ENCODE data around the gene IL20RB. TPM values are rescaled to one million over a fixed set of nuclear protein-coding genes. Genes with fewer than 3 reads are reported as not detected.

Gene IL20RB
- total and polyA plus RNA-seq, 2 of the 13 experiments (the other 11 are each of a cell fraction or from before 2014, with no cell fraction given), result 0.22 to 0.32 TPM

DNA sequence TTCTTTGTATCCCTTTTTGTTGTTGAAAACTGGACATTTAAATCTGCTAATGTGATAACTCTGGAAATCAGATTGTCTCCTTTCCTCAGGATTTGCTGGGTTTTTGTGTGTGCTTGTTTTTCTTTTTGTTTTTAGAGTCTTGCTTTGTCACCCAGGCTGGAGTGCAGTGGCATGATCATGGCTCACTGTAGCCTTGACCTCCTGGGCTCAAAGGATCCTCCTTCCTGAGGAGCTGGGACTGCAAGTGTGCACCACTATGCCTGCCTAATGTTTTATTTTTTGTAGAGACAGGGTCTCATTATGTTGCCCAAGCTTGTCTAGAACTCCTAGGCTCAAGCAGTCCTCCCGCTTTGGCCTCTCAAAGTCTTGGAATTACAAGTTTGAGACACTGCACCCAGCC lies 44.6 kb upstream of the IL20RB start:
- Histone ChIP-seq H4K20me1 (ENCODE audit: insufficient read depth, low read length) (peaks cover 5% of the 10 kb centered on the region; the same call in 1 of the 2 replicates), H3K27ac (ENCODE audit: extremely low read length, insufficient read depth, low read length) (peak overlapping the region; percentile 19), H2AFZ (ENCODE audit: low read length) (no peak overlapping the region), H3K27me3 (ENCODE audit: control insufficient read depth in 1 of 2, insufficient read depth in 2 of 2, low read length in 2 of 2) (no peaks in the 10 kb centered on the region), H3K79me2 (ENCODE audit: insufficient read depth, low read length) (peaks cover 83% of the 10 kb centered on the region), H3K4me2 (ENCODE audit: low read depth, low read length) (no peak overlapping the region), H3K9me3 (ENCODE audit: low read length) (no peaks in the 10 kb centered on the region), H3K4me3 (replicated peaks in 1 of 3; ENCODE audit: insufficient read depth in 1 of 3, low read depth in 2 of 3, low read length in 3 of 3) (no peak overlapping the region), H3K36me3 (replicated peaks in 1 of 2; ENCODE audit: control insufficient read depth in 1 of 2, insufficient read depth in 2 of 2, low read length in 2 of 2) (no peaks in the 10 kb centered on the region), H3K9ac (ENCODE audit: insufficient read depth, low read depth, low read length) (no peak overlapping the region), H3K4me1 (ENCODE audit: insufficient read depth, low read length) (peaks cover 14% of the 10 kb centered on the region)
- intact Hi-C loops (cut with micrococcal nuclease; ENCODE audit: unreplicated experiment), result no loop called here
- POLR2A ChIA-PET, result no interaction called here
- CTCF ChIA-PET (ENCODE audit: low intra/inter-chr PET ratio, low total read pairs), result no interaction called here
- FAIRE-seq, result no peak
- in situ Hi-C loops (cut with HindIII; ENCODE audit: extremely low pct_ligation_motif_present, low pct_unique_long_range_greater_than_20kb), result no loop called here
- WGBS (ENCODE audit: low lambda C conversion rate), result 100% methylated on average over 1 of the region's 1 CpG
- TF ChIP-seq ZNF768 (CRISPR knock-in tag; IDR thresholded peaks at IDR 0.05) (no peak), NR2F6 (IDR thresholded peaks at IDR 0.05) (no peak), NR2F6 (CRISPR knock-in tag; IDR thresholded peaks at IDR 0.05) (peak; percentile 44; the same call in 1 of the 2 replicates)
- peak; percentile 44; the same call in 1 of the 3 replicates for ATAC-seq
- BruUV-seq (replicated peaks), result no TSS peak
- DNase-seq (ENCODE audit: low spot score), result no peak

DNA sequence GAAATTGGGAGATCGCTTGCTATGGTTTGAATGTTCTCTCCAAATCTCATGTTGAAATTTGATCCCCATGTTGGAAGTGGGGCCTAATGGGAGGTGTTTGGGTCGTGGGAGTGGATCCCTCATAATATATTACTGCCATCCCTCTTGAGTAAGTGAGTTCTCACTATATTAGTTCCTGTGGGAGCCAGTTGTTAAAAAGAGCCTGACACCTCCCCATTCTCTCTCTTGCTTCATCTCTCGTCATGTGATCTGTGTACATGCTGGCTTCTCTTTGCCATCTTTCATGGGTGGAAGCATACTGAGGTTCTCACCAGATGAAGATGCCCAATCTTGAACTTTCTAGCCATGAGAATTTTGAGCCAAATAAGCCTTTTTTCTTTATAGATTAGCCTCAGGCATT lies 43.0 kb upstream of the IL20RB start:
- H3K9me3 ChIP-seq (ENCODE audit: low read length), result no peaks in the 10 kb centered on the region
- TF ChIP-seq PHF20 (CRISPR knock-in tag; IDR thresholded peaks at IDR 0.05), result no peak
- no peak for TF ChIP-seq ERF (CRISPR knock-in tag; IDR thresholded peaks at IDR 0.05)
- TF ChIP-seq IRX3 (CRISPR knock-in tag; IDR thresholded peaks at IDR 0.05; ENCODE audit: borderline replicate concordance, low read depth), result no peak
- no peak for TF ChIP-seq ZNF501 (CRISPR knock-in tag; IDR thresholded peaks at IDR 0.05)
- TF ChIP-seq, protein P1, sequence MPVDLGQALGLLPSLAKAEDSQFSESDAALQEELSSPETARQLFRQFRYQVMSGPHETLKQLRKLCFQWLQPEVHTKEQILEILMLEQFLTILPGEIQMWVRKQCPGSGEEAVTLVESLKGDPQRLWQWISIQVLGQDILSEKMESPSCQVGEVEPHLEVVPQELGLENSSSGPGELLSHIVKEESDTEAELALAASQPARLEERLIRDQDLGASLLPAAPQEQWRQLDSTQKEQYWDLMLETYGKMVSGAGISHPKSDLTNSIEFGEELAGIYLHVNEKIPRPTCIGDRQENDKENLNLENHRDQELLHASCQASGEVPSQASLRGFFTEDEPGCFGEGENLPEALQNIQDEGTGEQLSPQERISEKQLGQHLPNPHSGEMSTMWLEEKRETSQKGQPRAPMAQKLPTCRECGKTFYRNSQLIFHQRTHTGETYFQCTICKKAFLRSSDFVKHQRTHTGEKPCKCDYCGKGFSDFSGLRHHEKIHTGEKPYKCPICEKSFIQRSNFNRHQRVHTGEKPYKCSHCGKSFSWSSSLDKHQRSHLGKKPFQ (CRISPR knock-in tag; IDR thresholded peaks at IDR 0.05; ENCODE audit: insufficient replicate concordance), result no peak
- no peak for TF ChIP-seq RAD51 (IDR thresholded peaks at IDR 0.05; ENCODE audit: borderline replicate concordance)
- no peak for TF ChIP-seq ATF1 (CRISPR knock-in tag; IDR thresholded peaks at IDR 0.05)
- no peak for TF ChIP-seq NR1H2 (CRISPR knock-in tag; IDR thresholded peaks at IDR 0.05; ENCODE audit: borderline replicate concordance, low read depth)
- TF ChIP-seq, protein P2, sequence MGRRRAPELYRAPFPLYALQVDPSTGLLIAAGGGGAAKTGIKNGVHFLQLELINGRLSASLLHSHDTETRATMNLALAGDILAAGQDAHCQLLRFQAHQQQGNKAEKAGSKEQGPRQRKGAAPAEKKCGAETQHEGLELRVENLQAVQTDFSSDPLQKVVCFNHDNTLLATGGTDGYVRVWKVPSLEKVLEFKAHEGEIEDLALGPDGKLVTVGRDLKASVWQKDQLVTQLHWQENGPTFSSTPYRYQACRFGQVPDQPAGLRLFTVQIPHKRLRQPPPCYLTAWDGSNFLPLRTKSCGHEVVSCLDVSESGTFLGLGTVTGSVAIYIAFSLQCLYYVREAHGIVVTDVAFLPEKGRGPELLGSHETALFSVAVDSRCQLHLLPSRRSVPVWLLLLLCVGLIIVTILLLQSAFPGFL (CRISPR knock-in tag; IDR thresholded peaks at IDR 0.05), result no peak
- TF ChIP-seq, protein P3, sequence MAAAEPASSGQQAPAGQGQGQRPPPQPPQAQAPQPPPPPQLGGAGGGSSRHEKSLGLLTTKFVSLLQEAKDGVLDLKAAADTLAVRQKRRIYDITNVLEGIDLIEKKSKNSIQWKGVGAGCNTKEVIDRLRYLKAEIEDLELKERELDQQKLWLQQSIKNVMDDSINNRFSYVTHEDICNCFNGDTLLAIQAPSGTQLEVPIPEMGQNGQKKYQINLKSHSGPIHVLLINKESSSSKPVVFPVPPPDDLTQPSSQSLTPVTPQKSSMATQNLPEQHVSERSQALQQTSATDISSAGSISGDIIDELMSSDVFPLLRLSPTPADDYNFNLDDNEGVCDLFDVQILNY (CRISPR knock-in tag; conservative IDR thresholded peaks at IDR 0.05), result no peak
- no peaks in the 10 kb centered on the region for H3K27me3 ChIP-seq (ENCODE audit: control insufficient read depth in 1 of 2, insufficient read depth in 2 of 2, low read length in 2 of 2)
- no TSS peak for BruUV-seq (replicated peaks)
- in situ Hi-C loops (cut with HindIII; ENCODE audit: extremely low pct_ligation_motif_present, low pct_unique_long_range_greater_than_20kb) (no loop called here), intact Hi-C loops (cut with micrococcal nuclease; ENCODE audit: unreplicated experiment) (no loop called here)
- 100% methylated on average over 3 of the region's 3 CpGs for WGBS (ENCODE audit: low lambda C conversion rate)
- ChIA-PET CTCF (ENCODE audit: low intra/inter-chr PET ratio, low total read pairs) (no interaction called here), POLR2A (no interaction called here)
- no peaks in the 10 kb centered on the region for H3K36me3 ChIP-seq (replicated peaks in 1 of 2; ENCODE audit: control insufficient read depth in 1 of 2, insufficient read depth in 2 of 2, low read length in 2 of 2)
- H3K27ac ChIP-seq (ENCODE audit: extremely low read length, insufficient read depth, low read length), result no peak overlapping the region
- peaks cover 22% of the 10 kb centered on the region for H3K4me1 ChIP-seq (ENCODE audit: insufficient read depth, low read length)
- FAIRE-seq (no peak), ATAC-seq (no peak), DNase-seq (ENCODE audit: low spot score) (no peak)
- peaks cover 2% of the 10 kb centered on the region; the same call in 1 of the 2 replicates for H4K20me1 ChIP-seq (ENCODE audit: insufficient read depth, low read length)
- H3K4me3 ChIP-seq (replicated peaks in 1 of 3; ENCODE audit: insufficient read depth in 1 of 3, low read depth in 2 of 3, low read length in 3 of 3), result no peak overlapping the region
- no peak overlapping the region for H3K4me2 ChIP-seq (ENCODE audit: low read depth, low read length)
- H3K79me2 ChIP-seq (ENCODE audit: insufficient read depth, low read length), result peaks cover 76% of the 10 kb centered on the region
- no peak overlapping the region for H3K9ac ChIP-seq (ENCODE audit: insufficient read depth, low read depth, low read length)
- H2AFZ ChIP-seq (ENCODE audit: low read length), result no peak overlapping the region

Measured in HepG2 (cell line).